KMS-11 (cell line): ENCODE measurements around the gene GRIK1.

Experiments used
- H2AFZ ChIP-seq: fragments of 200-600 bp; sonication (generic); 2 replicates; pipeline ENCODE4 v1.6.1; 2016; ENCODE audit warnings: antibody characterized with exemption, mixed run types, low read depth
- H3K27ac ChIP-seq: fragments of 200-600 bp; sonication (generic); 2 replicates; pipeline ENCODE4 v1.6.1; 2016; ENCODE audit warnings: mild to moderate bottlenecking, mixed run types
- H3K27me3 ChIP-seq: fragments of 200-600 bp; sonication (generic); 2 replicates; pipeline ENCODE4 v1.6.1; 2017; ENCODE audit warnings: mild to moderate bottlenecking, low read depth, mixed run types, moderate library complexity; ENCODE audit not compliant: insufficient read depth
- H3K36me3 ChIP-seq: fragments of 200-600 bp; sonication (generic); 2 replicates; pipeline ENCODE4 v1.6.1; 2017; ENCODE audit warnings: mild to moderate bottlenecking, mixed run types; ENCODE audit not compliant: insufficient read depth
- H3K4me1 ChIP-seq: fragments of 200-600 bp; sonication (generic); 2 replicates; pipeline ENCODE4 v1.6.1; 2016; ENCODE audit warnings: mild to moderate bottlenecking, low read depth, mixed run types; ENCODE audit not compliant: poor library complexity, severe bottlenecking
- H3K4me2 ChIP-seq: fragments of 200-600 bp; sonication (generic); 2 replicates; pipeline ENCODE4 v1.7.0; 2016; ENCODE audit warnings: mild to moderate bottlenecking, mixed run types
- H3K4me3 ChIP-seq: fragments of 200-600 bp; sonication (generic); IDR thresholded peaks from 2 replicates; pipeline ENCODE4 v1.6.1; 2017; ENCODE audit warnings: low read depth, low read length, mixed read lengths; ENCODE audit not compliant: insufficient read depth
- H3K79me2 ChIP-seq: fragments of 200-600 bp; sonication (generic); 2 replicates; pipeline ENCODE4 v1.6.1; 2016; ENCODE audit warnings: low read depth, mixed run types; ENCODE audit not compliant: insufficient read depth
- H3K9ac ChIP-seq: fragments of 200-600 bp; sonication (generic); 2 replicates; pipeline ENCODE4 v1.6.1; 2016; ENCODE audit warnings: mild to moderate bottlenecking, mixed run types
- H4K20me1 ChIP-seq: fragments of 200-600 bp; sonication (generic); 2 replicates; pipeline ENCODE4 v1.6.1; 2016; ENCODE audit warnings: mild to moderate bottlenecking, mixed run types; ENCODE audit not compliant: insufficient read depth
- CTCF ChIP-seq: fragments of 200-600 bp; sonication (generic); conservative IDR thresholded peaks from 2 replicates; pipeline ENCODE4 v1.6.1; 2017; ENCODE audit warnings: low read depth, mild to moderate bottlenecking, antibody characterized with exemption, low read length, moderate library complexity, mixed read lengths

Gene GRIK1

GRCh38 chr21:29490016-29490415 lies 449.8 kb downstream of the GRIK1 start:
- H3K36me3 ChIP-seq = no peaks in the 10 kb centered on the region
- no peaks in the 10 kb centered on the region for H4K20me1 ChIP-seq
- no peak overlapping the region for H3K27ac ChIP-seq
- no peak for TF ChIP-seq CTCF
- no peak overlapping the region for H3K4me3 ChIP-seq
- no peak overlapping the region for H3K9ac ChIP-seq
- no peaks in the 10 kb centered on the region for H3K79me2 ChIP-seq
- no peaks in the 10 kb centered on the region for H3K4me1 ChIP-seq
- H3K27me3 ChIP-seq = no peaks in the 10 kb centered on the region
- no peak overlapping the region for H3K4me2 ChIP-seq
- H2AFZ ChIP-seq = no peak overlapping the region

- Histone ChIP-seq H4K20me1 (no peaks in the 10 kb centered on the region), H3K27ac (no peak overlapping the region), H3K4me2 (no peak overlapping the region), H3K27me3 (no peaks in the 10 kb centered on the region), H3K9ac (no peak overlapping the region), H3K4me1 (no peaks in the 10 kb centered on the region), H3K4me3 (no peak overlapping the region), H3K36me3 (no peaks in the 10 kb centered on the region), H2AFZ (no peak overlapping the region), H3K79me2 (no peaks in the 10 kb centered on the region)
- TF ChIP-seq CTCF = no peak
Measured at GRCh38 chr21:29487154-29487553, 452.6 kb downstream of the GRIK1 start.
